ENCODE data around the gene IFITM10.

Gene IFITM10

DNA sequence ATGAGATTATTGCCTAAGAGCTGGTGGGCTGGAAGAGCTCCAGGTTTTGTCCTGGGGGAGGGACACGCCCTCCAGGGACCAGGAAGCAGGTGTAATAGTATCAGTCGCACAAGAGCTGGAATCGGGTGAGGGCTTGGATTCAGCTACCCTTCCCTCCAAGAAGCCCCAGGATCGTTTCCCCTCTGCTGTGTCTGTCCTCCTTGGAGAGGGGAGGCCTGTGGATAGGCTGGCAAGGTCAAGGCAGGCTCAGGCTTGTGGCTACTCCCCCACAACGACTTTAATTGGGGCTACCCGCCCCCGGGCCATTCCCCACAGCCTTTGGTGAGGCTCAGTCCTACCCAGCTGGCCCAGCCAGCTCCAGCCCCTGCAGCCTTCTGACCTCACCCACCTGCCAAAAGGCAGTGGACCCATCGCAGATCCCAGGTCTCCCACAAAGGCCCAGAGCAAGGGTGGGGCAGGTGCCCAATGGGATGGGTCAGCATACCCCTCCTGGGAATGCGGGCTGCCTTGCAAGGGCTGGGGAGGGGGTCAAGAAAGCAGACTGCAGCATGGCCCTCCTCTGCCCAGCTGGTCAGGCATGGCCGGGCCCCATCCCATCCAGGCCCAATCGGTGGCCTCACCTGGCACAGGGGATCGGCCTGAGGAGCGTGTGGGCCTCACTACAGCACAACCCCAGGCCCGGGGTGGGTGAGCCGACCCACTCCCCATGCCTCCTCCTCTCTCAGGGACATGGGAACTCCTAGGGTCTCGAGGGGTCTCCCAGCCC, 12.3 kb upstream of the IFITM10 start:
- Histone ChIP-seq H3K27me3 (ENCODE audit: control insufficient read depth in 1 of 2, insufficient read depth in 2 of 2, low read length in 2 of 2) (no peaks in the 10 kb centered on the region), H3K36me3 (ENCODE audit: control insufficient read depth in 1 of 2, insufficient read depth in 2 of 2, low read length in 2 of 2) (peaks cover 9 to 35% of the 10 kb centered on the region in 2 donors), H3K9ac (ENCODE audit: low read depth in 1 of 2, low read length in 2 of 2) (peak overlapping the region; percentile 95 to 99), H3K4me1 (ENCODE audit: control insufficient read depth in 1 of 2, insufficient read depth in 2 of 2, low read length in 2 of 2) (peaks cover 35 to 55% of the 10 kb centered on the region in 2 donors), H3K4me3 (ENCODE audit: low read depth in 1 of 2, low read length in 2 of 2) (peak overlapping the region; percentile 85 to 90), H3K27ac (ENCODE audit: low read depth, low read length) (peak overlapping the region; percentile 94), H3K9me3 (ENCODE audit: control insufficient read depth in 1 of 2, low read length in 2 of 2) (no peaks in the 10 kb centered on the region)

- no peaks in the 10 kb centered on the region for H3K27me3 ChIP-seq (ENCODE audit: control insufficient read depth in 1 of 2, insufficient read depth in 2 of 2, low read length in 2 of 2)
- H3K36me3 ChIP-seq (ENCODE audit: control insufficient read depth in 1 of 2, insufficient read depth in 2 of 2, low read length in 2 of 2), result peaks cover 14 to 43% of the 10 kb centered on the region in 2 donors
- H3K27ac ChIP-seq (ENCODE audit: low read depth, low read length), result peak overlapping the region; percentile 94
- peak overlapping the region; percentile 85 to 90 for H3K4me3 ChIP-seq (ENCODE audit: low read depth in 1 of 2, low read length in 2 of 2)
- H3K9ac ChIP-seq (ENCODE audit: low read depth in 1 of 2, low read length in 2 of 2), result peak overlapping the region; percentile 95 to 99
- H3K9me3 ChIP-seq (ENCODE audit: control insufficient read depth in 1 of 2, low read length in 2 of 2), result no peaks in the 10 kb centered on the region
- peaks cover 41 to 62% of the 10 kb centered on the region in 2 donors for H3K4me1 ChIP-seq (ENCODE audit: control insufficient read depth in 1 of 2, insufficient read depth in 2 of 2, low read length in 2 of 2)
Measured at GRCh38 chr11:1761857-1762536, 11.6 kb upstream of the IFITM10 start.

DNA sequence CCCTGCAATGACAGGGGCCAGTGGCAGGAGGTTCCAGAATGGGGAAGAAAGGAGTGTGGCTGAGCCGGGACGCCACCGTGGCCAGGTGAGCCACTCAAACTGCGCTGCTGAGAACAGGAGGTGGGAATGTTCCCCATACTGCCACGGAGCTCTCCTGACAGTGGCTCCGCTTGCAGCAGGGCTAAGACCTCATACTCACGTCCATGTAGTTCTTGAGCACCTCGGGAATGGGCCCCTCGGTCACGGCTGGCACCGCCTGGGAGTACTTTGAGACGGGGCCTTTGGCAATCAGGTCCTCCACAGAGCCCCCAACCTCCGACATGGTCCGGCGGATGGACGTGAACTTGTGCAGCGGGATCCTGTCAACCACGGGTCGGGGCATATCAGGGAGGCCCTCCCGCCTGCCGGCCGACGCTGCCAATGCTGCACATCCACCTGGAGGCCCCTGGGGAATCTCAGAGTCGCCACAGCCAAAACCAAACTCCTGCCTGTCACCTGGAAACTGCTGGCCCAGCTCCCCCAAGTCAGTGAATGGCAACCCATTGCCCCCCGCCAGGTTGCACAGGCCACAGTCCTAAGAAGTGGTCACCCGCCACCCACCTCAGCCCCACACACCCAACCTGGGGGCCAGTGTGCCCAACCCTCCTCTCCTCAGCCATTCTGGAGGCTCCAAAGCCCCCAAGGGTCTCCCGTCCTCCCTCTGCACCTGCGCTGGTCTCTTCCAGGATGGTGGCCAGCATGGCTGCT, 10.9 kb upstream of the IFITM10 start:
- H3K9ac ChIP-seq (ENCODE audit: low read depth in 1 of 2, low read length in 2 of 2), result peak overlapping the region; percentile 95 to 99
- H3K27me3 ChIP-seq (ENCODE audit: control insufficient read depth in 1 of 2, insufficient read depth in 2 of 2, low read length in 2 of 2), result no peaks in the 10 kb centered on the region
- peaks cover 44 to 63% of the 10 kb centered on the region in 2 donors for H3K4me1 ChIP-seq (ENCODE audit: control insufficient read depth in 1 of 2, insufficient read depth in 2 of 2, low read length in 2 of 2)
- peaks cover 21 to 49% of the 10 kb centered on the region in 2 donors for H3K36me3 ChIP-seq (ENCODE audit: control insufficient read depth in 1 of 2, insufficient read depth in 2 of 2, low read length in 2 of 2)
- peak overlapping the region; percentile 94 for H3K27ac ChIP-seq (ENCODE audit: low read depth, low read length)
- no peaks in the 10 kb centered on the region for H3K9me3 ChIP-seq (ENCODE audit: control insufficient read depth in 1 of 2, low read length in 2 of 2)
- peak overlapping the region; percentile 85 to 90 for H3K4me3 ChIP-seq (ENCODE audit: low read depth in 1 of 2, low read length in 2 of 2)

DNA sequence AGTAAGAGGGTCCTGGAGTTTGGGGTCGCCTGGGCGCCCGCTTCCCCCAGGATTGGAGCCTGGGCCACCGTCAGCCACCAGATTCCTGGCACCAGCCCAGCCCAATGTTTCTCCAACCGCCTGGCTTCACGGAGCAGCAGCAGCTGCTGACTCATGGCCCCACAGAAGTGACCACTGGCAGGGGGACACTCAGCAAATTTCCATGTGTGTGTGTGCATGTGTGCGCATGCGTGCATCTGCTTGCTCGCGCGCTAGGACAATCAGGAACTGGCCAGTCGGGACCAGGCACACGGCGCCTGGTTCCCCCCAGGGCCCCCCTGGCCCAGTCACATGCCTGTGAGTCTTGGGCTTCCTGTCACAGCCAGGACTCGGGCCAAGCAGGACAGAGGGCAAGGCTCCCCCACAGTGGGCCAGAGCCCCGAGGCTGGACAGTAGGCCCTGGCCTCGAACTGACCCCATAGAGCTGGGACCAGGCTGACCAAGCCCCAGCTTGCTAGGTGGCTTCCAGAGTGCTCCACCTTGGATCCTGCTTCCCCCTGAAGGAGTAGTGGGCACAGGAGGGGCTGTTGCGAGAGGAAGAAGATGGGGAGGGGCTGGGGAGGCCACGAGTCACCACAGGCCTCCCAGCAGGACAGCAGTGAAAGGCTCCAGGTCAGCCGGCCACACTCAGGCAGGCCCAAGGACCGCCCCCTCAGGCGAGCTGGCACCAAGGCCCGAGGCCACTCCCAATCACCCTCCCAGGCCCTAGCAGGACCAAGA, 10.1 kb upstream of the IFITM10 start:
- H3K27ac ChIP-seq (ENCODE audit: low read depth, low read length), result peak overlapping the region; percentile 94
- H3K4me1 ChIP-seq (ENCODE audit: control insufficient read depth in 1 of 2, insufficient read depth in 2 of 2, low read length in 2 of 2), result peaks cover 51 to 70% of the 10 kb centered on the region in 2 donors
- no peaks in the 10 kb centered on the region for H3K9me3 ChIP-seq (ENCODE audit: control insufficient read depth in 1 of 2, low read length in 2 of 2)
- peak overlapping the region; percentile 9 to 95 for H3K9ac ChIP-seq (ENCODE audit: low read depth in 1 of 2, low read length in 2 of 2)
- peaks cover 25 to 56% of the 10 kb centered on the region in 2 donors for H3K36me3 ChIP-seq (ENCODE audit: control insufficient read depth in 1 of 2, insufficient read depth in 2 of 2, low read length in 2 of 2)
- H3K4me3 ChIP-seq (ENCODE audit: low read depth in 1 of 2, low read length in 2 of 2), result peak overlapping the region in 1 of 2 donors; percentile 22
- H3K27me3 ChIP-seq (ENCODE audit: control insufficient read depth in 1 of 2, insufficient read depth in 2 of 2, low read length in 2 of 2), result no peaks in the 10 kb centered on the region

GRCh38 chr11:1759851-1760220, 9.4 kb upstream of the IFITM10 start:
- peak overlapping the region in 1 of 2 donors; percentile 9 for H3K9ac ChIP-seq (ENCODE audit: low read depth in 1 of 2, low read length in 2 of 2)
- H3K4me1 ChIP-seq (ENCODE audit: control insufficient read depth in 1 of 2, insufficient read depth in 2 of 2, low read length in 2 of 2), result peaks cover 51 to 71% of the 10 kb centered on the region in 2 donors
- no peaks in the 10 kb centered on the region for H3K27me3 ChIP-seq (ENCODE audit: control insufficient read depth in 1 of 2, insufficient read depth in 2 of 2, low read length in 2 of 2)
- H3K27ac ChIP-seq (ENCODE audit: low read depth, low read length), result peak overlapping the region; percentile 55
- no peak overlapping the region for H3K4me3 ChIP-seq (ENCODE audit: low read depth in 1 of 2, low read length in 2 of 2)
- H3K9me3 ChIP-seq (ENCODE audit: control insufficient read depth in 1 of 2, low read length in 2 of 2), result no peaks in the 10 kb centered on the region
- peaks cover 32 to 63% of the 10 kb centered on the region in 2 donors for H3K36me3 ChIP-seq (ENCODE audit: control insufficient read depth in 1 of 2, insufficient read depth in 2 of 2, low read length in 2 of 2)

GRCh38 chr11:1759151-1759850, 8.9 kb upstream of the IFITM10 start:
- no peaks in the 10 kb centered on the region for H3K9me3 ChIP-seq (ENCODE audit: control insufficient read depth in 1 of 2, low read length in 2 of 2)
- H3K4me1 ChIP-seq (ENCODE audit: control insufficient read depth in 1 of 2, insufficient read depth in 2 of 2, low read length in 2 of 2), result peaks cover 50 to 67% of the 10 kb centered on the region in 2 donors
- peaks cover 34 to 68% of the 10 kb centered on the region in 2 donors for H3K36me3 ChIP-seq (ENCODE audit: control insufficient read depth in 1 of 2, insufficient read depth in 2 of 2, low read length in 2 of 2)
- H3K4me3 ChIP-seq (ENCODE audit: low read depth in 1 of 2, low read length in 2 of 2), result no peak overlapping the region
- no peaks in the 10 kb centered on the region for H3K27me3 ChIP-seq (ENCODE audit: control insufficient read depth in 1 of 2, insufficient read depth in 2 of 2, low read length in 2 of 2)
- peak overlapping the region in 1 of 2 donors; percentile 9 for H3K9ac ChIP-seq (ENCODE audit: low read depth in 1 of 2, low read length in 2 of 2)
- peak overlapping the region; percentile 10 for H3K27ac ChIP-seq (ENCODE audit: low read depth, low read length)

- Histone ChIP-seq H3K27me3 (ENCODE audit: control insufficient read depth in 1 of 2, insufficient read depth in 2 of 2, low read length in 2 of 2) (no peaks in the 10 kb centered on the region), H3K27ac (ENCODE audit: low read depth, low read length) (no peak overlapping the region), H3K36me3 (ENCODE audit: control insufficient read depth in 1 of 2, insufficient read depth in 2 of 2, low read length in 2 of 2) (peaks cover 34 to 73% of the 10 kb centered on the region in 2 donors), H3K9ac (ENCODE audit: low read depth in 1 of 2, low read length in 2 of 2) (no peak overlapping the region), H3K4me3 (ENCODE audit: low read depth in 1 of 2, low read length in 2 of 2) (no peak overlapping the region), H3K9me3 (ENCODE audit: control insufficient read depth in 1 of 2, low read length in 2 of 2) (no peaks in the 10 kb centered on the region), H3K4me1 (ENCODE audit: control insufficient read depth in 1 of 2, insufficient read depth in 2 of 2, low read length in 2 of 2) (peaks cover 49 to 65% of the 10 kb centered on the region in 2 donors)
Measured at GRCh38 chr11:1758611-1759150, 8.3 kb upstream of the IFITM10 start.

DNA sequence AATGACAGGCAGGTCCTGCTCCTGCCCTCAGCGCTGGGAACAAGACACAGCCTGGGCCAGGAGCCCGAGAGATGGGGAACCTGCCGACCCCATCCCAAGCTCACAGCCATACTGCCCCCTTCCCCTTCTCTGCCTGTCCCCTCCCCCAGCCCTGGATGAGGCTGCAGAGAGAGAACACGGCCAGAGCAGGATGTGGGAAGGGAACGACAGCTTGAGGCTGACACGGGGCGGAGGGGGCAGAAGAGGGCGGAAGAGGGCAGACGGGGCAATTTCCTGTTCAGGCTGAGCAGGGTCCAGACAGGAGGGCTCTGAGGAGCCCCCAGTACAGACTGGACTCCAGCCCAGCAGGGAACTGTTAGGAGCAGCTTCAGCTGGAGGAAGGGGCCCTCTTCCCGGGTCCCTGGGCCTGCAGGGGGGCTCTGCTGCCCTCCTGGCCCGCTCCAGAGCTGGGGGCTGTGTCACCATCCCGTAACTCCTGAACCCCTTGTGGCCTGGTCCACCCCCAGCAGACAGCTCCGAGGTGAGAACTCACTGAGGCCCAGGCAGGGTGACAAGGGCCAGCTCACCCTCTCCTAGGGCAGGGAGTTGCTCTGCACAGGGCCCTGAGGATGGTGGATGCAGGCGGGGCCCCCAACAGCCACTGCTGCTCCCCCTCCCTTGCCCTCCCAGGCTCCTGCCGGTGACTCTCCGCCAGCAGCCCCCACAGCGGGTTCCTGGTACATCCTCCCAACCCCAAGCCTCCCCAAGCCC, 7.6 kb upstream of the IFITM10 start:
- H3K4me3 ChIP-seq (ENCODE audit: low read depth in 1 of 2, low read length in 2 of 2), result peak overlapping the region in 1 of 2 donors; percentile 21
- H3K9me3 ChIP-seq (ENCODE audit: control insufficient read depth in 1 of 2, low read length in 2 of 2), result no peaks in the 10 kb centered on the region
- no peak overlapping the region for H3K27ac ChIP-seq (ENCODE audit: low read depth, low read length)
- peaks cover 40 to 80% of the 10 kb centered on the region in 2 donors for H3K36me3 ChIP-seq (ENCODE audit: control insufficient read depth in 1 of 2, insufficient read depth in 2 of 2, low read length in 2 of 2)
- H3K4me1 ChIP-seq (ENCODE audit: control insufficient read depth in 1 of 2, insufficient read depth in 2 of 2, low read length in 2 of 2), result peaks cover 48 to 62% of the 10 kb centered on the region in 2 donors
- H3K9ac ChIP-seq (ENCODE audit: low read depth in 1 of 2, low read length in 2 of 2), result no peak overlapping the region
- no peaks in the 10 kb centered on the region for H3K27me3 ChIP-seq (ENCODE audit: control insufficient read depth in 1 of 2, insufficient read depth in 2 of 2, low read length in 2 of 2)

All from duodenal mucosa (tissue), 2 donors.